IMR-90 (cell line): ENCODE measurements around the gene SLC25A26. TPM values are rescaled to one million over a fixed set of nuclear protein-coding genes. Genes with fewer than 3 reads are reported as not detected.

Source experiments
- ATAC-seq: fragments of 200-7000 bp; cut with Tn5 transposase; 2 replicates; pipeline ENCODE4 v1.9.1; 2020; ENCODE audit warnings: low read depth, mild to moderate bottlenecking, moderate library complexity
- BruUV-seq: library from RNA; stranded (reverse); fragments of 400-500 nt; replicated peaks from 2 replicates; lab custom pipeline; 2021; lab: Mats Ljungman, UMichigan
- CTCF ChIA-PET: fragments of 300-600 bp; formaldehyde crosslinking; extraction: SDS; loops from one replicate; lab custom pipeline; 2021; ENCODE audit warnings: antibody characterized with exemption; lab: Yijun Ruan, JAX
- POLR2A ChIA-PET: fragments of 300-600 bp; sonication (Branson Sonifier 250); formaldehyde crosslinking; loops from one replicate; lab custom pipeline; 2022; ENCODE audit warnings: antibody characterized with exemption; ENCODE audit not compliant: unreplicated experiment; lab: Charles Lee
- DNase-seq: peaks from one replicate; pipeline ENCODE4 v3.0.0; 2013
- H2AFZ ChIP-seq: replicated peaks from 2 replicates; pipeline ENCODE3; 2013; ENCODE audit warnings: low read length, mild to moderate bottlenecking; ENCODE audit not compliant: poor library complexity
- H2AK5ac ChIP-seq: 2 replicates; pipeline ENCODE4 v1.6.1; 2013; ENCODE audit warnings: low read depth, low read length, inconsistent platforms
- H2AK9ac ChIP-seq: replicated peaks from 2 replicates; pipeline ENCODE3; 2013; ENCODE audit warnings: mild to moderate bottlenecking, low read depth, low read length, moderate library complexity; ENCODE audit not compliant: poor library complexity
- H2BK120ac ChIP-seq: 2 replicates; pipeline ENCODE4 v1.6.1; 2013; ENCODE audit warnings: low read depth, low read length, inconsistent platforms
- H2BK15ac ChIP-seq: 3 replicates; pipeline ENCODE4 v1.6.1; 2013; ENCODE audit warnings: low read depth, low read length, inconsistent platforms
- H2BK20ac ChIP-seq: 2 replicates; pipeline ENCODE4 v1.6.1; 2013; ENCODE audit warnings: low read depth, mild to moderate bottlenecking, inconsistent platforms, low read length, moderate library complexity
- H2BK5ac ChIP-seq: 2 replicates; pipeline ENCODE4 v1.6.1; 2013; ENCODE audit warnings: mild to moderate bottlenecking, low read depth, low read length, inconsistent platforms; ENCODE audit not compliant: poor library complexity, severe bottlenecking
- H3K14ac ChIP-seq: replicated peaks from 2 replicates; pipeline ENCODE4 v1.6.1; 2013; ENCODE audit warnings: low read depth, low read length, inconsistent platforms
- H3K18ac ChIP-seq: 2 replicates; pipeline ENCODE4 v1.6.1; 2013; ENCODE audit warnings: low read depth, low read length, control low read depth
- H3K23ac ChIP-seq: 2 replicates; pipeline ENCODE4 v1.6.1; 2013; ENCODE audit warnings: low read depth, low read length, inconsistent platforms
- H3K27ac ChIP-seq: 2 replicates; pipeline ENCODE4 v1.5.1; 2013; ENCODE audit warnings: mild to moderate bottlenecking, control low read depth, low read length; ENCODE audit not compliant: insufficient read depth
- H3K27me3 ChIP-seq: 2 replicates; pipeline ENCODE4 v1.6.1; 2013; ENCODE audit warnings: low read length; ENCODE audit not compliant: control insufficient read depth, insufficient read depth
- H3K36me3 ChIP-seq: 2 replicates; pipeline ENCODE4 v1.6.1; 2013; ENCODE audit warnings: low read length, mixed read lengths; ENCODE audit not compliant: control insufficient read depth, insufficient read depth
- H3K4ac ChIP-seq: 2 replicates; pipeline ENCODE4 v1.6.1; 2013; ENCODE audit warnings: low read depth, low read length, inconsistent platforms
- H3K4me1 ChIP-seq: 2 replicates; pipeline ENCODE4 v1.6.1; 2013; ENCODE audit warnings: low read length, mixed read lengths; ENCODE audit not compliant: control insufficient read depth, insufficient read depth
- H3K4me2 ChIP-seq: 2 replicates; pipeline ENCODE4 v1.6.1; 2013; ENCODE audit warnings: low read depth, mild to moderate bottlenecking, control low read depth, low read length, moderate library complexity
- H3K4me3 ChIP-seq: 2 replicates; pipeline ENCODE4 v1.5.1; 2013; ENCODE audit warnings: low read depth, mild to moderate bottlenecking, control low read depth, low read length, moderate library complexity; ENCODE audit not compliant: insufficient read depth
- H3K56ac ChIP-seq: 2 replicates; pipeline ENCODE4 v1.6.1; 2013; ENCODE audit warnings: low read length, inconsistent platforms; ENCODE audit not compliant: insufficient read depth; ENCODE audit errors: extremely low read depth
- H3K79me1 ChIP-seq, 2 experiments: 2 replicates each; pipeline ENCODE4 v1.6.1; 2013; ENCODE audit warnings: low read length in 2 of 2, inconsistent platforms in 1 of 2, low read depth in 1 of 2
- H3K9ac ChIP-seq: 2 replicates; pipeline ENCODE4 v1.6.1; 2013; ENCODE audit warnings: low read depth, low read length, control low read depth
- H3K9me1 ChIP-seq: 2 replicates; pipeline ENCODE4 v1.6.1; 2013; ENCODE audit warnings: low read length, inconsistent platforms; ENCODE audit not compliant: insufficient read depth
- H3K9me3 ChIP-seq: 2 replicates; pipeline ENCODE4 v1.6.1; 2013; ENCODE audit warnings: low read length; ENCODE audit not compliant: control insufficient read depth, insufficient read depth
- H4K20me1 ChIP-seq: 2 replicates; pipeline ENCODE4 v1.6.1; 2013; ENCODE audit warnings: low read length, inconsistent platforms; ENCODE audit not compliant: insufficient read depth
- H4K5ac ChIP-seq: 2 replicates; pipeline ENCODE4 v1.6.1; 2013; ENCODE audit warnings: mild to moderate bottlenecking, low read depth, low read length, control low read depth
- H4K8ac ChIP-seq, 2 experiments: 2 replicates each; pipeline ENCODE4 v1.6.1; 2013; ENCODE audit warnings: low read depth in 2 of 2, low read length in 2 of 2, control low read depth in 1 of 2, inconsistent platforms in 1 of 2
- H4K91ac ChIP-seq: 2 replicates; pipeline ENCODE4 v1.6.1; 2013; ENCODE audit warnings: low read depth, low read length, inconsistent platforms; ENCODE audit not compliant: insufficient read depth
- FOS ChIP-seq: fragments of 150-350 bp; IDR thresholded peaks from 2 replicates; pipeline ENCODE4 v1.6.1; 2016; ENCODE audit warnings: low read depth, low read length
- WGBS, 2 experiments: methylation state at CpG; one replicate each; pipeline versions ENCODE4 v1.1.5 to v1.1.7; 2013; ENCODE audit warnings: missing lambda C conversion rate in 2 of 2; ENCODE audit not compliant: insufficient read length in 1 of 2; ENCODE audit errors: extremely low coverage in 2 of 2; 5-methylcytosine and 5-hydroxymethylcytosine counted together
- dilution Hi-C: fragments of 300-500 bp; cut with HindIII; formaldehyde crosslinking; loops from one replicate; pipeline ENCODE4 v1.14.3; 2018; ENCODE audit warnings: low sequenced_read_pairs; ENCODE audit not compliant: unreplicated experiment
- in situ Hi-C: fragments of 300-500 bp; cut with MboI; formaldehyde crosslinking; loops from 3 replicates; pipeline ENCODE4 v1.14.3; 2019; ENCODE audit warnings: low sequenced_read_pairs, inconsistent platforms, mixed read lengths
- intact Hi-C: fragments of 100-400 bp; cut with micrococcal nuclease; formaldehyde crosslinking; loops from 2 replicates; pipeline ENCODE4 v1.10.0; 2022
- polyA plus RNA-seq, 3 experiments: library from polyadenylated mRNA; depleted of rRNA; stranded (reverse); fragments of >200 nt; gene quantifications; 2 replicates each; pipeline ENCODE4 v1.2.3, GENCODE V29; 2012; ENCODE audit warnings: low replicate concordance in 1 of 3
- total RNA-seq: library from RNA; depleted of rRNA; stranded (reverse); fragments of >200 nt; gene quantifications from 2 replicates; pipeline ENCODE4 v1.2.3, GENCODE V29; 2012

SLC25A26 gene
- total and polyA plus RNA-seq, 2 of the 4 experiments (the other 2 are of a cell fraction): 10.9 to 12.7 TPM

- Histone ChIP-seq H2BK5ac (no peak overlapping the region), H4K8ac (no peak overlapping the region), H2BK20ac (no peak overlapping the region), H3K9me3 (peaks cover 3% of the 10 kb centered on the region; the same call in 1 of the 2 replicates), H2BK120ac (no peak overlapping the region), H3K23ac (no peak overlapping the region), H4K20me1 (peaks cover 6% of the 10 kb centered on the region; the same call in 1 of the 2 replicates), H3K36me3 (peaks cover 50% of the 10 kb centered on the region), H3K79me1 (peaks cover 0 to 15% of the 10 kb centered on the region in 2 experiments; a peak in 2 of 4 replicates), H3K18ac (no peak overlapping the region), H3K27me3 (no peaks in the 10 kb centered on the region), H2AK5ac (peak overlapping the region; percentile 13; the same call in 1 of the 2 replicates), H3K14ac (no peak overlapping the region), H3K27ac (no peak overlapping the region), H2AK9ac (no peak overlapping the region), H3K4me1 (peaks cover 6% of the 10 kb centered on the region), H3K4me3 (no peak overlapping the region), H3K9ac (no peak overlapping the region), H3K9me1 (peaks cover 5% of the 10 kb centered on the region; the same call in 1 of the 2 replicates), H4K91ac (no peak overlapping the region), H3K4ac (no peak overlapping the region), H3K4me2 (no peak overlapping the region), H2BK15ac (no peak overlapping the region), H3K56ac (no peak overlapping the region), H4K5ac (no peak overlapping the region), H2AFZ (no peak overlapping the region)
- no peak for TF ChIP-seq FOS
- intact Hi-C loops: no loop called here
- no TSS peak for BruUV-seq
- DNase-seq: no peak
- in situ Hi-C loops: no loop called here
- ChIA-PET POLR2A (no interaction called here), CTCF (interaction anchor here (0.9 to 1.2 kb wide), 3 partner anchors 8 to 22 kb away, joined by 3 to 4 read pairs (median 3); no protein-coding TSS in a partner anchor)
- 90% methylated on average over 2 of the region's 12 CpGs; no CpG with 5 or more reads in 1 of the 2 experiments for WGBS, 2 experiments
- peak; percentile 8; the same call in 1 of the 2 replicates for ATAC-seq
- dilution Hi-C loops: no loop called here
Measured at GRCh38 chr3:66386011-66386924, 165.5 kb downstream of the SLC25A26 start.
